Measurements from ENCODE around the gene SNX6. TPM values are rescaled to one million over a fixed set of nuclear protein-coding genes. Genes with fewer than 3 reads are reported as not detected.

SNX6 gene
- total and polyA plus RNA-seq, 10 donors = 23.0 to 201 (median 86.0) TPM

- Histone ChIP-seq H3K27me3 (replicated peaks in 1 of 7) (no peaks in the 10 kb centered on the region), H3K4me3 (no peak overlapping the region), H3K9me3 (no peaks in the 10 kb centered on the region), H3K4me1 (peaks cover 0 to 11% (median 6%) of the 10 kb centered on the region in 6 donors), H3K27ac (no peak overlapping the region), H3K36me3 (no peaks in the 10 kb centered on the region)
- intact Hi-C loops (cut with DNase I; ENCODE audit: low total_unique reads) = no loop called here
- no peak for DNase-seq
- 86 to 92% (median 88%) methylated on average over 7 of the region's 7 CpGs for WGBS, 5 donors
- TF ChIP-seq CTCF (IDR thresholded peaks at IDR 0.05 in 8 of 11, conservative IDR thresholded peaks at IDR 0.05 in 3 of 11) = no peak
- TF ChIP-seq POLR2A (IDR thresholded peaks at IDR 0.05) = no peak
- TF ChIP-seq POLR2AphosphoS5 (IDR thresholded peaks at IDR 0.05) = no peak
Measured at GRCh38 chr14:34676516-34677211, 46.7 kb upstream of the SNX6 start.

- WGBS, 5 donors = 63 to 100% (median 89%) methylated on average over 1 of the region's 1 CpG
- intact Hi-C loops (cut with DNase I; ENCODE audit: low total_unique reads) = loop anchor here (2.0 kb wide), 1 partner anchor 49 kb away; no protein-coding TSS in a partner anchor
- H3K27ac ChIP-seq = no peak overlapping the region
Measured at GRCh38 chr14:34673702-34674101, 43.8 kb upstream of the SNX6 start.

GRCh38 chr14:34671716-34672115 lies 41.8 kb upstream of the SNX6 start:
- Histone ChIP-seq H3K4me1 (peaks cover 0 to 15% (median 8%) of the 10 kb centered on the region in 6 donors), H3K36me3 (no peaks in the 10 kb centered on the region), H3K27ac (no peak overlapping the region), H3K4me3 (no peak overlapping the region), H3K9me3 (no peaks in the 10 kb centered on the region), H3K27me3 (replicated peaks in 1 of 7) (no peaks in the 10 kb centered on the region)
- no peak for TF ChIP-seq POLR2AphosphoS5 (IDR thresholded peaks at IDR 0.05)
- TF ChIP-seq CTCF (IDR thresholded peaks at IDR 0.05 in 8 of 11, conservative IDR thresholded peaks at IDR 0.05 in 3 of 11) = no peak
- no peak for TF ChIP-seq POLR2A (IDR thresholded peaks at IDR 0.05)
- intact Hi-C loops (cut with DNase I; ENCODE audit: low total_unique reads) = loop anchor here (2.0 kb wide), 1 partner anchor 51 kb away; no protein-coding TSS in a partner anchor
- WGBS, 5 donors = 54 to 70% (median 65%) methylated on average over 6 of the region's 6 CpGs
- DNase-seq = no peak

More at GRCh38 chr14:34673702-34674101, 43.8 kb upstream of the SNX6 start:
- no peak for DNase-seq
- Histone ChIP-seq H3K36me3 (no peaks in the 10 kb centered on the region), H3K27me3 (replicated peaks in 1 of 7) (no peaks in the 10 kb centered on the region), H3K9me3 (no peaks in the 10 kb centered on the region), H3K4me3 (no peak overlapping the region), H3K4me1 (peaks cover 0 to 13% (median 6%) of the 10 kb centered on the region in 6 donors)
- TF ChIP-seq POLR2AphosphoS5 (IDR thresholded peaks at IDR 0.05) = no peak
- no peak for TF ChIP-seq POLR2A (IDR thresholded peaks at IDR 0.05)
- no peak for TF ChIP-seq CTCF (IDR thresholded peaks at IDR 0.05 in 8 of 11, conservative IDR thresholded peaks at IDR 0.05 in 3 of 11)

- H3K27me3 ChIP-seq (replicated peaks in 1 of 7) = no peaks in the 10 kb centered on the region
- DNase-seq = no peak
- H3K9me3 ChIP-seq = peaks cover 0 to 6% (median under 1%) of the 10 kb centered on the region in 8 donors
- intact Hi-C loops (cut with DNase I; ENCODE audit: low total_unique reads) = no loop called here
- no peak for TF ChIP-seq POLR2A (IDR thresholded peaks at IDR 0.05)
- TF ChIP-seq POLR2AphosphoS5 (IDR thresholded peaks at IDR 0.05) = no peak
- no peak for TF ChIP-seq CTCF (IDR thresholded peaks at IDR 0.05 in 8 of 11, conservative IDR thresholded peaks at IDR 0.05 in 3 of 11)
- H3K27ac ChIP-seq = no peak overlapping the region
- 32 to 86% (median 58%) methylated on average over 2 of the region's 2 CpGs for WGBS, 5 donors
- H3K4me3 ChIP-seq = no peak overlapping the region
- H3K36me3 ChIP-seq = no peaks in the 10 kb centered on the region
- peaks cover 0 to 35% (median 22%) of the 10 kb centered on the region in 6 donors for H3K4me1 ChIP-seq
Measured at GRCh38 chr14:34668111-34668510, 38.2 kb upstream of the SNX6 start.
